B cell (primary cell): ENCODE results near the gene NUP42. TPM values are rescaled to one million over a fixed set of nuclear protein-coding genes. Genes with fewer than 3 reads are reported as not detected.

Experiments
- ATAC-seq: fragments of 200-7000 bp; cut with Tn5 transposase; one replicate; pipeline ENCODE4 v1.10.0; 2021; ENCODE audit warnings: low read depth, mild to moderate bottlenecking, moderate number of reproducible peaks, moderate library complexity
- CTCF ChIA-PET: fragments of 350-600 bp; sonication (Branson Sonifier 250); formaldehyde crosslinking; loops from one replicate; lab custom pipeline; 2021; ENCODE audit warnings: antibody characterized with exemption, inconsistent platforms; lab: Charles Lee
- POLR2A ChIA-PET: fragments of 350-600 bp; sonication (Branson Sonifier 250); formaldehyde crosslinking; loops from one replicate; lab custom pipeline; 2021; ENCODE audit warnings: antibody characterized with exemption; lab: Charles Lee
- DNase-seq: peaks from one replicate; pipeline ENCODE4 v3.0.0; 2013
- H2AFZ ChIP-seq: 2 replicates; pipeline ENCODE4 v1.6.1; 2012; ENCODE audit warnings: mild to moderate bottlenecking, low read depth, low read length; ENCODE audit not compliant: insufficient read depth, poor library complexity, severe bottlenecking
- H3K27ac ChIP-seq, 2 donors: 1 replicate in 1 of 2; 2 replicates in 1 of 2; pipeline ENCODE4 v1.5.1; 2012 to 2013; ENCODE audit warnings: low read length in 2 of 2, mild to moderate bottlenecking in 2 of 2, moderate library complexity in 1 of 2
- H3K27me3 ChIP-seq, 4 experiments: fragments of 200-600 bp in 1 of 4; sonication (generic) in 1 of 4; replicated peaks in 1 of 4; 1 replicate in 2 of 4; 2 replicates in 2 of 4; pipeline versions ENCODE4 v1.6.1 to v1.7.0; 2013 to 2016; ENCODE audit warnings: low read length in 3 of 4, mild to moderate bottlenecking in 2 of 4, mixed read lengths in 1 of 4, moderate library complexity in 1 of 4; ENCODE audit not compliant: insufficient read depth in 4 of 4, control insufficient read depth in 3 of 4; ENCODE audit errors: control extremely low read depth in 1 of 4
- H3K36me3 ChIP-seq, 2 experiments: replicated peaks in 1 of 2; 1 replicate in 1 of 2; 2 replicates in 1 of 2; pipeline versions ENCODE4 v1.6.1 to v1.7.1; 2013; ENCODE audit warnings: low read length in 1 of 2; ENCODE audit not compliant: insufficient read depth in 2 of 2, control insufficient read depth in 1 of 2; ENCODE audit errors: control extremely low read depth in 1 of 2, extremely low read depth in 1 of 2
- H3K4me1 ChIP-seq, 2 donors: fragments of 200-600 bp in 1 of 2; sonication (generic) in 1 of 2; 1 replicate in 1 of 2; 2 replicates in 1 of 2; pipeline versions ENCODE4 v1.5.1 to v1.6.1; 2013 to 2017; ENCODE audit warnings: low read length in 2 of 2; ENCODE audit not compliant: control insufficient read depth in 2 of 2, insufficient read depth in 2 of 2
- H3K4me2 ChIP-seq: replicated peaks from 2 replicates; pipeline ENCODE3; 2012; ENCODE audit warnings: mild to moderate bottlenecking, low read depth, low read length; ENCODE audit not compliant: poor library complexity, severe bottlenecking
- H3K4me3 ChIP-seq, 5 experiments: fragments of 200-600 bp in 1 of 5; sonication (generic) in 1 of 5; 1 replicate in 3 of 5; 2 replicates in 2 of 5; pipeline versions ENCODE4 v1.5.1 to v1.7.0; 2011 to 2016; ENCODE audit warnings: low read length in 4 of 5, mild to moderate bottlenecking in 4 of 5, low read depth in 2 of 5, control low read depth in 1 of 5, moderate library complexity in 1 of 5; ENCODE audit not compliant: insufficient read depth in 1 of 5; ENCODE audit errors: control extremely low read depth in 1 of 5, extremely low read depth in 1 of 5
- H3K79me2 ChIP-seq: fragments of 200-600 bp; sonication (generic); one replicate; pipeline ENCODE4 v1.6.0; 2016; ENCODE audit warnings: low read length; ENCODE audit not compliant: control insufficient read depth, insufficient read depth
- H3K9ac ChIP-seq: fragments of 200-600 bp; sonication (generic); 2 replicates; pipeline ENCODE4 v1.6.1; 2017; ENCODE audit warnings: mild to moderate bottlenecking, low read length, moderate library complexity
- H3K9me3 ChIP-seq, 3 donors: one replicate each; pipeline versions ENCODE4 v1.6.1 to v1.7.1; 2013; ENCODE audit warnings: low read length in 2 of 3; ENCODE audit not compliant: control insufficient read depth in 2 of 3, insufficient read depth in 1 of 3; ENCODE audit errors: control extremely low read depth in 1 of 3
- H4K20me1 ChIP-seq: 2 replicates; pipeline ENCODE4 v1.6.0; 2012; ENCODE audit warnings: mild to moderate bottlenecking, low read length; ENCODE audit not compliant: insufficient read depth, control insufficient read depth, poor library complexity, severe bottlenecking
- H3K27ac Mint-ChIP-seq: one replicate; pipeline ENCODE4 v1.8.0; 2021; ENCODE audit warnings: mixed read lengths
- H3K27me3 Mint-ChIP-seq: one replicate; pipeline ENCODE4 v1.8.0; 2021; ENCODE audit warnings: mixed read lengths
- H3K4me1 Mint-ChIP-seq: one replicate; pipeline ENCODE4 v1.8.0; 2021; ENCODE audit warnings: mixed read lengths
- H3K4me3 Mint-ChIP-seq: one replicate; pipeline ENCODE4 v1.8.0; 2021; ENCODE audit warnings: mixed read lengths
- H3K9me3 Mint-ChIP-seq: one replicate; pipeline ENCODE4 v1.8.0; 2022; ENCODE audit warnings: mixed read lengths; ENCODE audit not compliant: insufficient read depth
- EZH2 ChIP-seq: IDR thresholded peaks from 2 replicates; pipeline ENCODE4 v1.6.1; 2012; ENCODE audit warnings: borderline replicate concordance, low read depth, mild to moderate bottlenecking, moderate library complexity, low read length; ENCODE audit not compliant: insufficient read depth, poor library complexity, severe bottlenecking
- WGBS: methylation state at CpG from one replicate; pipeline ENCODE4 v1.1.5; 2013; ENCODE audit warnings: missing lambda C conversion rate; ENCODE audit not compliant: insufficient coverage; 5-methylcytosine and 5-hydroxymethylcytosine counted together
- intact Hi-C: fragments of 100-400 bp; cut with micrococcal nuclease; formaldehyde crosslinking; loops from one replicate; pipeline ENCODE4 v1.10.0; 2022
- polyA plus RNA-seq: library from polyadenylated mRNA; depleted of rRNA; stranded (reverse); fragments of >200 nt; gene quantifications from 2 replicates; pipeline ENCODE4 v1.2.3, GENCODE V29; 2012
- total RNA-seq, 2 donors: library from RNA; stranded (reverse); fragments of 120-200 nt in 1 of 2; gene quantifications; 1 replicate in 1 of 2; 2 replicates in 1 of 2; pipeline versions ENCODE4 v1.2.3 to v1.2.4, GENCODE V29; 2013 to 2022
- TF ChIP-seq, protein P1 (sequence below): fragments of 200-600 bp; IDR thresholded peaks from one replicate; pipeline ENCODE4 v1.8.0; 2022; ENCODE audit warnings: antibody characterized with exemption, mild to moderate bottlenecking

The NUP42 gene
- total and polyA plus RNA-seq, 2 donors (not counting 1 experiment from before 2014, with no cell fraction given) = 38.1 to 49.2 TPM

DNA sequence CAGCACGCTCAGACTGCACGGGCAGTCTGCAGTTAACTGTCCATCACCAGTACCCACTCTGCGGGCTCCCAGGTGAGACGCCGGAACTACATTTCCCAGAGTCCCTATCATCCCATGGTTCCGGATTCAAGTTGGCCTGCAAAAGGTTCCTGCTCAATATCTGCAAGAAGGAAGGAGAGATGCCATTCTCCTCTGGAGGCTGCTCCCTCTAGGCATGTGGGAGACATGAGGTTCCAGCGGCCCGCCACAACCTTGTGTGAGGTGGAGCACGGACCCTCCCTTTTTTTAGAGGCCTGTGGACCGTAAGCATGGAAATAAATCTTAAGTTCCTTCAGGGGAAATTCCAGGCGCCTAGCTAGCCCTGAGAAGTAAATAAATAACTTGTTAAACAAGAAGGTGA lies 29.7 kb downstream of the NUP42 start:
- DNase-seq (no peak), ATAC-seq (no peak)
- H2AFZ ChIP-seq = no peak overlapping the region
- peaks cover 23% of the 10 kb centered on the region for H3K27me3 Mint-ChIP-seq
- no peak overlapping the region for H3K9ac ChIP-seq
- no peaks in the 10 kb centered on the region for H3K4me1 ChIP-seq
- H3K9me3 Mint-ChIP-seq = no peaks in the 10 kb centered on the region
- no peak for TF ChIP-seq EZH2
- TF ChIP-seq, protein P1, sequence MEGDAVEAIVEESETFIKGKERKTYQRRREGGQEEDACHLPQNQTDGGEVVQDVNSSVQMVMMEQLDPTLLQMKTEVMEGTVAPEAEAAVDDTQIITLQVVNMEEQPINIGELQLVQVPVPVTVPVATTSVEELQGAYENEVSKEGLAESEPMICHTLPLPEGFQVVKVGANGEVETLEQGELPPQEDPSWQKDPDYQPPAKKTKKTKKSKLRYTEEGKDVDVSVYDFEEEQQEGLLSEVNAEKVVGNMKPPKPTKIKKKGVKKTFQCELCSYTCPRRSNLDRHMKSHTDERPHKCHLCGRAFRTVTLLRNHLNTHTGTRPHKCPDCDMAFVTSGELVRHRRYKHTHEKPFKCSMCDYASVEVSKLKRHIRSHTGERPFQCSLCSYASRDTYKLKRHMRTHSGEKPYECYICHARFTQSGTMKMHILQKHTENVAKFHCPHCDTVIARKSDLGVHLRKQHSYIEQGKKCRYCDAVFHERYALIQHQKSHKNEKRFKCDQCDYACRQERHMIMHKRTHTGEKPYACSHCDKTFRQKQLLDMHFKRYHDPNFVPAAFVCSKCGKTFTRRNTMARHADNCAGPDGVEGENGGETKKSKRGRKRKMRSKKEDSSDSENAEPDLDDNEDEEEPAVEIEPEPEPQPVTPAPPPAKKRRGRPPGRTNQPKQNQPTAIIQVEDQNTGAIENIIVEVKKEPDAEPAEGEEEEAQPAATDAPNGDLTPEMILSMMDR = no peak
- no peak overlapping the region for H3K4me3 ChIP-seq
- no peaks in the 10 kb centered on the region for H3K79me2 ChIP-seq
- H3K27ac Mint-ChIP-seq = no peak overlapping the region
- CTCF ChIA-PET = no interaction called here
- intact Hi-C loops = no loop called here
- no peaks in the 10 kb centered on the region for H3K36me3 ChIP-seq
- H3K9me3 ChIP-seq = no peaks in the 10 kb centered on the region
- no peaks in the 10 kb centered on the region for H3K4me1 Mint-ChIP-seq
- WGBS = 88% methylated on average over 6 of the region's 11 CpGs
- no peak overlapping the region for H3K4me3 Mint-ChIP-seq
- POLR2A ChIA-PET = no interaction called here
- H3K4me2 ChIP-seq = no peak overlapping the region
- H3K27me3 ChIP-seq = no peaks in the 10 kb centered on the region
- H3K27ac ChIP-seq = no peak overlapping the region
- no peaks in the 10 kb centered on the region for H4K20me1 ChIP-seq

DNA sequence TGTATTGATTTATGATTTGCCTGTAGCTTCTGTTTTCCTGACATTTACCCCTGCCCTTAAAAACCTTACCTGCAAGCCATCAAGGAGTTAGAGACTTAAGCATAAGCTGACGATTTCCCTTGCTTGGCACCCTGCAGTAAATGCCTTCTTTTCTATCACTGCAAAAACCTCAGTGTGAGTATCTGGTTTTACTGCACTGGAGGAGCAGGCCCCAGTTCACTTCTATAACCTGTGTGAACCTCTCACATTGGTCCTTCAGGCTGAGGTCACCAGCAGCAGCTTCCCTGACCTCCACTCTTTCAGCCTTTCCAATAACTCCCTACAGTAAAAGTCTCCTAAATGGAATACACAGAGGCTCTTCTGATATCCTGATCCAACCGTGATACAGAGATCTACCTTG lies 30.5 kb downstream of the NUP42 start:
- Histone ChIP-seq H3K27me3 (no peaks in the 10 kb centered on the region), H3K27ac (no peak overlapping the region), H3K4me1 (no peaks in the 10 kb centered on the region), H3K9ac (no peak overlapping the region), H3K9me3 (no peaks in the 10 kb centered on the region), H4K20me1 (no peaks in the 10 kb centered on the region), H3K4me2 (no peak overlapping the region), H3K79me2 (no peaks in the 10 kb centered on the region), H2AFZ (no peak overlapping the region), H3K4me3 (no peak overlapping the region), H3K36me3 (no peaks in the 10 kb centered on the region)
- H3K9me3 Mint-ChIP-seq = no peaks in the 10 kb centered on the region
- no peak overlapping the region for H3K27ac Mint-ChIP-seq
- no peak for DNase-seq
- no peaks in the 10 kb centered on the region for H3K4me1 Mint-ChIP-seq
- ChIA-PET POLR2A (no interaction called here), CTCF (no interaction called here)
- H3K4me3 Mint-ChIP-seq = no peak overlapping the region
- 100% methylated on average over 2 of the region's 2 CpGs for WGBS
- intact Hi-C loops = no loop called here
- H3K27me3 Mint-ChIP-seq = peaks cover 23% of the 10 kb centered on the region
- no peak for ATAC-seq
- no peak for TF ChIP-seq EZH2
- TF ChIP-seq, protein P1 = no peak
